GM12891 (cell line): Measurements from ENCODE around the gene HDGFL3.

ENCODE experiments used
- POLR2A ChIP-seq: IDR thresholded peaks from 2 replicates; pipeline ENCODE4 v1.6.1; 2011; ENCODE audit warnings: low read depth, low read length, control low read depth
- POLR2AphosphoS5 ChIP-seq: IDR thresholded peaks from 2 replicates; pipeline ENCODE4 v1.6.1; 2011; ENCODE audit warnings: low read depth, low read length, control low read depth
- TAF1 ChIP-seq: IDR thresholded peaks from 2 replicates; pipeline ENCODE4 v1.6.1; 2011; ENCODE audit warnings: low read depth, low read length, control low read depth

DNA sequence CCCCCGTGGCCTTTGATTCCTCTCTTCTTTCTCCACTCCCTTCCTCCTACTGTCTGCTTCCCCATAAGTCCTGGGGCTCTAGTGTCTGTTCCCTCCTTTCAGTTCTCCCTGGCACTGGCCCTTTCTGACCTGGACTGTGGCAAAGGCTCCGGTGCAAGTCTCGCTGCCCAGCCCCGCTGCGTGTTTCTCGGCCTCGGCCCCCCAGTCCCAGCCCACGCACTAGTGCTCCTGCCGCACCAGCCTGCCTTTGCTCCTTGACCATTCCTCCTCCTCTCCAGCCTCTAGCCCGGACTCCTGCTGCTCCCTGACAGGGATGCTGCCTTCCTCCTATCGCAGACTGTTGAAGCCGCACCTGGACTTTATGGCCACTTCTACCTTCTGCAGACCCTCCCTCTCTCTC, 98.1 kb downstream of the HDGFL3 start:
- TF ChIP-seq POLR2AphosphoS5, result no peak
- TF ChIP-seq POLR2A, result no peak
- TF ChIP-seq TAF1, result no peak
